ENCODE results near the gene KCNB1.

GRCh38 chr20:49412953-49413352 is 69.5 kb downstream of the KCNB1 start:
- no peak for TF ChIP-seq CTCF (conservative IDR thresholded peaks at IDR 0.05; ENCODE audit: low read depth, low read length)
- TF ChIP-seq RFX5 (IDR thresholded peaks at IDR 0.05; ENCODE audit: low read depth, low read length): no peak
- no peak for TF ChIP-seq USF2 (IDR thresholded peaks at IDR 0.05; ENCODE audit: low read depth, low read length)
- no peak for TF ChIP-seq RAD21 (IDR thresholded peaks at IDR 0.05; ENCODE audit: low read length)
- TF ChIP-seq POLR2A (IDR thresholded peaks at IDR 0.05; ENCODE audit: low read depth, low read length): no peak
- no peak for TF ChIP-seq CEBPB (IDR thresholded peaks at IDR 0.05; ENCODE audit: low read depth, low read length)
- no peak for TF ChIP-seq CHD1 (IDR thresholded peaks at IDR 0.05; ENCODE audit: low read depth, low read length)
- no peak for TF ChIP-seq NFE2L2 (IDR thresholded peaks at IDR 0.05; ENCODE audit: low read depth, low read length)
- TF ChIP-seq MXI1 (IDR thresholded peaks at IDR 0.05; ENCODE audit: borderline replicate concordance, low read depth, low read length): no peak
- TF ChIP-seq ELK1 (IDR thresholded peaks at IDR 0.05; ENCODE audit: borderline replicate concordance, low read depth, low read length): no peak
- no peak for TF ChIP-seq BHLHE40 (IDR thresholded peaks at IDR 0.05; ENCODE audit: low read depth, low read length)
- no peak for TF ChIP-seq MAZ (IDR thresholded peaks at IDR 0.05; ENCODE audit: borderline replicate concordance, low read depth, low read length)
- no peak for TF ChIP-seq SMC3 (IDR thresholded peaks at IDR 0.05; ENCODE audit: low read depth, low read length)

Data from IMR-90 (cell line).